Measurements from ENCODE around the gene SLC5A10.

Gene SLC5A10

DNA sequence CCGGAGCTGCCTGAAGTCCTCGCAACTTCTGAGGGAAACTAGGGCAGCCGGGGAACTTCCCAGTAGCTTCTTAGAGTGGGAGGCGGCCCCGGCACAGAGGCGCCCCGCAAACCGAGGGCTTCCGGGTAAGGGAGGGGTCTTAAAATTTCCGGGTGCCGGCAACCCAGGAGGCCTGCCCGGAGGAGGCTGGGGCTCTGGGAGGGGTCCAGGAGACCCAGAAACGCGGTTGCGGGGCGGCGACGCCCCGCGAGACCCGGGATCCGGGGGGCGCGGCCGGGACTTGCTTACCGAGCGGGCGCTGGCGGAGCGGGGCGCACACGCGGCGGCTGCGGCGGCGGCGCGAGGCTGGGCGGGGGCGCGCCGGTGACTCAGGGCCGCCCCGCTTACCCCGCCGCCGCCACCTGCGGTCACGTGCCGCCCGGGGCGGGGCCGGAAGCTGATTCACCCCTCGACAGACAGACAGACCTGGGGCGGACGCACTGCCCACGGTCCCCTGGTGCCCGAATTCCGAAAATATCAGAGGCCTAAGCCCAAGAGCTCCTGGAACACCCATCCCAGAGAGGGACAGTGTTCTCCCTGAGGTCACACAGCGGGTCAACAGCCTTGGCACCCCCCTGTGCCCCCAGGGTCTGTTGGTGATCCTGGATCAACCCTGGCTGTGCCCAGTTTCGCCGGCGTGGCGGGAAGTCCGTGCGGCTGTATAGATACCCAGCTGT, 52.6 kb downstream of the SLC5A10 start, which contains the start of gene FAM83G:
FAM83G (minus strand) TSS at position 344 of the 716 bp plus-strand sequence. CDS start 723 bp downstream, outside the sequence.
- peak; percentile 18 for DNase-seq

DNA sequence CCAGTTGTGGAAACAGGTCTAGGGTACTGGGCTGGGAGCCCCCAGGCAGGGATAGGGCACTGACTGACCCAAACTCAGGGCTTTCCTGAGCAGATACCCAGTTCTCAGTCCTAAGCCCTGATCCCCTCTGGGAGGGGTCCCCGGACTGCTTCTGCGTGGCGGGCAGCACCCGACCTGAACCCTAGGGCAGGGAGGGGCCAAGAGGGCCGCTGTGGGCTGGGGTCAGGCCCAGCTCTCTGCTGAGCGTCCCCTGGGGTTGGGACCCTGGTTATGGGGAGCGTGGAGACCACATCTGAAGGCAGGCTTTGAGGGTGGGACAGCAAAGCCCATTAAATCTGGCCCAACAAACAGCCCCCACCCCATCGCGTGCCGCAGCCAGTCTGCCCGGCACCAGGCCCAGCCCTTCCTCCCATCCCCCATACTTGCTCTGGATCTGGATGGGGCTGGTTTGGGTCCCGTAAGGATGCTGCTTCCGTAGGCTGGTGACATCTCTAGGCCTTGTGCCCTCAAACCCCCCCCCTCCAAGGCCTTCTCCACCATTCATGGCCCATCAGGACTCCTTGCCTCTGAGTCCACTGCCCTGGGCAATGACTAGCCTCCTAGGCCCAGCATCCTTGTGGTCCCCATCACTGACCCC, 53.3 kb downstream of the SLC5A10 start:
- no peak for DNase-seq

- no peak for DNase-seq
These were observed 53.9 kb downstream of the SLC5A10 start for GRCh38 chr17:19005789-19006430.

GRCh38 chr17:19006698-19007097, 54.7 kb downstream of the SLC5A10 start:
- no peak for DNase-seq

GRCh38 chr17:19009970-19010369, 58.0 kb downstream of the SLC5A10 start:
- DNase-seq, result no peak

DNA sequence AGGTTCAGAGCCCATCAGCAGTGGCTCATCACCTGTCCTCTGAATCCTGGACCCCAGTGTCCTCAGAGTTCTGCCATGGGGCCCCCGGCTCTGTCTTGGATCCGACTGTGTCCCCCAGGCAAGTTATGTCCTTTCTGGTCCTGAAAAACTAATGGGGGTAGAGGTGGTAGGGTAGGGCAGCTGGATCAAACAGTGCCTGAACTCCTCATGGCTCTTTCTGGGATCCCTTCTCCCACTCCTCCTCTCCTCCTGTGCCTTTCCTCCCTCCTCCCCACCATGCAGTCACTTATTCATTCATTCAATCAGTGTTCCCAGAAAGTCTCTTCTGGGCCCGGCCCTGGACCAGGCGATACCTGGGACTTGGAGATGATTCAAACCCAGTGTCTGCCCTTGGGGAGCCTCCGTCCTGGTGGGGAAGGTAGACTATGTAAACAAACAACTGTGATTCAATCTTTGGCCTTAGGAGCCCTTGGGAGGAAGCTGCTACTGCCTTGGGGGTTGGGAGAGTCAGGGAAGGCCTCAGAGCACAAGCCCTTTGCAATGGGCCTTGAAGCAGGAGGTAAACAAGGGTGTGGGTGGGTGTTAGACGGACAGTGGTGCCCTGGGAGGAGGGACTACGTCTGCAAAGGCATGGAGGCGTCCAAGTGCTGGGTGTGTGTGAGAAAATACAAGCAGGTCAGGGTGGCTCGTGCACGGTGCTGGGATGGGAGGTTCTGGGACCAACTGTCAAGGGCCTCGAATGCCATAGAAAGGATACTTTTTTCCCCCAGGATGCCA, 59.0 kb downstream of the SLC5A10 start:
- no peak for DNase-seq

DNA sequence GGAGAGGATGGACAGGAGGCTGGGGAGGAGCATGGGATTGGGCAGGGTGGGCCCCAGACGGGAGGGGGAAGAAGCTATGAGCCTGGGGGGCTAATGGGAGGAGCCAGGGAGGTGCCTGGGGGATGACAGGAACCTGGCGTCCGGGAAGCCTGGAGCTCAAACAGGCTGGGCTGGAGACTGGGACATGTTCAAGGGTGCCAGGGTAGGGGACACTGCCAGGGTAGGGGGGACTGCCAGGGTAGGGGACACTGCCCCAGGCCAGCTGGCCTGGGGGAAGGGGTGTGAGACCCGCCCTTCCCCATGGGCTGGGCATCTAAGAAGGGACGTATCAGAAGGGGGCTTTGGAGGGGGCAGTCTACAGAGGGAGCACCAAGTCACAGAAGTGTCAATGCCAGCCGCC, 59.6 kb downstream of the SLC5A10 start:
- DNase-seq, result no peak

GRCh38 chr17:19012171-19013080, 60.5 kb downstream of the SLC5A10 start:
- no peak for DNase-seq

GRCh38 chr17:19013226-19013625, 61.3 kb downstream of the SLC5A10 start:
- DNase-seq, result no peak

DNA sequence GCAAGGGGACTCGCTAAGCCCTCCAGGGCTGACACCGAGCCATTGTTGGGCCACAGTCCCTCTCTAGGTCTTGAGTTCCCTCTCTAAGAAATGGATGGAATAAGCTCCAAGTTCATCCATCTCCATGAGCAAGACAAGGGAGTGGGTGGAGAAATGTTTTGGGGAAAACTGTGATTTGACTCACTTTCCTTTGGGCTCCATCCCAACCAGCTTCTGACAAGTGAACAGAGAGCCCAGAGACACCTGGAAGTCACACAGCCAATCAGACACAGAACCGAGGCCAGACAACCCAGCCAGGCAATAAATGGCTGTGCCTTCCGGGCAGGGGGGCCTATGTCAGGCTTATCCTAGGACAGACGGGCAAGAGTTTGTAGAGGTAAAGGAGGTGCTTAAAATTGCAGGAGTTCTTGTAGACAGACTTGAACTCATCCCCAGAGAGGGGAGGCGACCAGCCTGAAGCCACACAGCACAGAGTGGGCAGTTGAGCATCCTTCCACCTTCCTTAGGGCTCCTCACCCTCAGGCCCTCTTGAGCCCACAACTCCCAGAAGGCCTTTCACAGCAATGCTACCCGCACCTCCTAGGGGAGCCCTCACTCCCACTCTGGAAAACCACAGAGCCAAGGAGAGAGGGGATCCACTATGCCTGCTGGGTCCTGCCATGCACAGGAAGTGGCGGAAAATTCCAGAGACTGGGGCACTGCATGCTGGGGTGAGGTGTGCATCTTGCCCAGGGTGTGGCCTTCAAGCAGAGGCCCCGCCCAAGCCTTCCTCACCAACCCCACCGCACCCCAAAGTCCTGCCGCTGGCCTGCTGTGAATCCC, 62.1 kb downstream of the SLC5A10 start:
- DNase-seq, result no peak

DNA sequence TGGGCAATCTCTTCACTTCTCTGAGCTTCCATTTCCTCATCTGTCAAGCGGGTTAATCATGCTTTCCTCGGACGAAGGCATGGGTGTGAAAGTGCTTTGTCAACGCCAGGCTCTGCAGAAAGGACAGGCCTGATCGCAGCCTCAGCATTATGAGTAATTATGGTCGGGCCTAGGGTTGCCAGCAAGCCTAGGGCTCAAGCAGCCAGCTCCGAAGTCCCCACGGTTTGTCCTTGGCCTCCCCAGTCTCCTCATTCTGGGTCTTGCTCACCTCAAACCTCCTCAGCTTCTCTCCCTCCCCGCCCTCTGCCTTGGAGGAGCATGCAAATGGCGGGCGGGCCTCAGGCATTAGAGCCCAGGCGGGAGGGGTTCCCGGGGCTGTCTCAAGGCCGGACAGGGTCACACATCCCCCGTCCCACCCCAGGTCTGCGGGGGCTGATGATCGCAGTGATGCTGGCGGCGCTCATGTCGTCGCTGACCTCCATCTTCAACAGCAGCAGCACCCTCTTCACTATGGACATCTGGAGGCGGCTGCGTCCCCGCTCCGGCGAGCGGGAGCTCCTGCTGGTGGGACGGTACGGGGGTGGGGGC, 62.8 kb downstream of the SLC5A10 start:
- DNase-seq, result no peak

DNA sequence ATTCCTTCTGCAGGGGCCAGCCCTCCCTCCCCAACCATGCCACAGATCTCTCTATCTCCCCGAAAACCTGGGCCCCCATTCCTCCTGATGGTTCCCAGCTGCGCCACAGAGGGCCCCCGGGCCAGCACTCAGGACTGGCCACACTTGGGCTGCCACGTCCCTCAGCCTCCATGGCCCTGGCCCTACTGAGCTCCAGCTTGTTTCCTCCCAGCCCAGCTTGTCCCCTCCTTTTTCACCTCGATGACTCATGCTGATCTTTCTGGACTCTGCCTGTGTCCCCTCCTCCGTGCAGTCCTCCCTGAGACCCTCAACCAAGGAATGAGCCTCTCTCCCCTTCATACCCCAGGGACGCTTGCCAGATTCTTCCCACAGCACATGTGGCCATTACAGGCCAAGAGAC, 63.5 kb downstream of the SLC5A10 start:
- no peak for DNase-seq

DNA sequence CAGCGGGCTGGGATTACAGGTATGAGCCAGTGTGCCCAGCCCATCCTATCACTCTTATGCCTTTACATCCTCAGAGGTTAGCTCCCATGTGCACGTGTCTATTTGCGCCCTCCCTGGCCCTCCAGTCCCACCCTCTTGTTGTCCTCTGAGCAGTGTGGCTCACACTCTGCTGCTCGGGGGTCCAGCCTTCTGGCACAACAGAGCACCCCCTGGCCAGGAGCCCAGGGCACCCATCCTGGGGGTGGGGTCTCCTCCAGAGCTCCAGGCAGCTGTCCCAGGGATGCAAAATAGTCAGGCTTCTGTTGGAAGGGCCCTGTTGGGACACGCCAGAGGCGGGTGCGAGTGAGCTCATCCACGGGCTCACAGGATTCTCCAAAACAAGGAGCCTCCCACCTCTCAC, 64.3 kb downstream of the SLC5A10 start:
- no peak for DNase-seq

- no peak for DNase-seq
These were observed 64.9 kb downstream of the SLC5A10 start for GRCh38 chr17:19016881-19017280.

DNA sequence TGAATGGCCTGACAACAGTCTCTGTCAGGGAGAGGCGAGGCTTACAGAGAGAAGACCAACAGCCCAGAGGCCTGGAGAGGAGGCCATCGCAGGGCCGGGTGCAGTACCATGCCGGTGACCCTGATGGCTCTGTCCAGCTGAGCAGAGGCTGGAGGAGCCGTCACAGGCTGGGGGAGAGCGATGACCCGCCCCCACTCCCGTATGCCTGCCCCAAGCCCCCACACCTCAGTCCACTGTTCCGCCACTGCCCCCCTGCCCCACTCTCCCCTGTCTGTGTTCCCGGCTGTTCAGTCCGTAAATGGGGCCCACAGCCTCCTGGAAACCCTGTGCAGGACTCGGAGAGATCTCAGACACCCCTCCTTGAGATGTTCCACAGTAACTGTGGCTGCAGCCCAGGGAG, 65.4 kb downstream of the SLC5A10 start:
- DNase-seq, result no peak

DNA sequence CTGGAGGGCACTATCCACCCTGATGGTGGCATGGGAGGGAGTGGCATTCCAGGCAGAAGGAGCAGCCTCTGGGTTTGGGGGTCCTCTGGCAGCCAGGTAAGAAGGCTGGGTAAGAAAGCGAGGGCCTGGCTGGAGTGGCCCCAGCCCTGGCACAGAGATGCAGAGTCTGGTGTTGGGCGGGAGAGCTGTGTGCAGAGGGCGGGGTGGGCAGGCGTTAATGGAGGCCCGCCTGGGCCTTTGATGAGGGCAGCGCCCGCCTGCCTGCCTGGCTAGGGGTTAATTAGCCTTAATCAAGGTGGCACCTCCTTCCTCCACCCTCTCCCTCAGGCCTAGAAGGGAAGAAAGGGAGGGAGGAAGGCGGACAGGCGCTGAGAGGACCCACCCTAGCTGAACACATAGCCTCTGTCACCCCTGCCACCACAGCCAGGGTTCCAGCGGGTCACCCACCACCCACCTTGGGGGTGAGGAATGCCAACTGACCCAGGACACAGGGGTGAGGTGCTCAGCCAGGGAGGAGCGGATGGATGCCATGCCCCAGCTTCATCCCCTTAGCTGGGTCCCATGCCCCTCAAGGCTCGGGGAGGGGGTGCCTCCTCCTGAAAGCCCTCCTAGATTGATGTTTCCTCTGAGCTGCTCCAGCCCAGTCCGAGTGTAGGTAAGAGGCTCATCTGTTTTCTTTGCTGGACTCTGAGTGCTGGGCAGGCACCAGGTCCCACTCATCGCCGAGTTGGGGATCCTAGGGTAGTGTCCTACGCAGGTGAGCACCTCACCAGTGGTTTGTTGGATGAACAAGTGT, 66.0 kb downstream of the SLC5A10 start:
- DNase-seq, result no peak

GRCh38 chr17:19018600-19018950, 66.6 kb downstream of the SLC5A10 start:
- DNase-seq, result no peak

GRCh38 chr17:19019041-19019941, 67.3 kb downstream of the SLC5A10 start:
- peak; percentile 23 for DNase-seq

- no peak for DNase-seq
These were observed 68.1 kb downstream of the SLC5A10 start for GRCh38 chr17:19020016-19020415.
